HepG2 (cell line): ENCODE measurements around the gene ESYT1. TPM values are rescaled to one million over a fixed set of nuclear protein-coding genes. Genes with fewer than 3 reads are reported as not detected.

Source experiments
- ELF3 ChIP-seq: IDR thresholded peaks from 2 replicates; pipeline ENCODE4 v1.6.1; 2016; ENCODE audit warnings: missing genetic modification reagents, missing compliant biosample characterization
- EP300 ChIP-seq, 3 experiments: sonication (generic) in 1 of 3; formaldehyde crosslinking in 1 of 3; IDR thresholded peaks; 2 replicates each; pipeline versions ENCODE4 v1.5.1 to v1.6.1; 2011 to 2020; ENCODE audit warnings: low read depth in 2 of 3, low read length in 2 of 3, borderline replicate concordance in 1 of 3, improper control_type of control experiment in 1 of 3, mild to moderate bottlenecking in 1 of 3, missing genetic modification reagents in 1 of 3, moderate library complexity in 1 of 3
- ESRRA ChIP-seq: sonication (generic); formaldehyde crosslinking; IDR thresholded peaks from 2 replicates; pipeline ENCODE4 v1.5.1; 2020; ENCODE audit warnings: mild to moderate bottlenecking, low read depth, missing genetic modification reagents
- FOXA3 ChIP-seq: IDR thresholded peaks from 2 replicates; pipeline ENCODE4 v1.6.1; 2016; ENCODE audit warnings: missing genetic modification reagents, missing compliant biosample characterization
- HMG20A ChIP-seq: IDR thresholded peaks from 2 replicates; pipeline ENCODE4 v1.6.1; 2016; ENCODE audit warnings: borderline replicate concordance
- IRF2 ChIP-seq: IDR thresholded peaks from 2 replicates; pipeline ENCODE4 v1.6.1; 2018; ENCODE audit warnings: missing genetic modification reagents, missing compliant biosample characterization
- MTA3 ChIP-seq: sonication (generic); formaldehyde crosslinking; IDR thresholded peaks from 2 replicates; pipeline ENCODE4 v1.4.0; 2020; ENCODE audit warnings: missing genetic modification reagents
- PCBP1 ChIP-seq: fragments of 200-400 bp; formaldehyde crosslinking; IDR thresholded peaks from 2 replicates; pipeline ENCODE4 v1.6.1; 2017; ENCODE audit warnings: mild to moderate bottlenecking, low read depth, low read length, borderline replicate concordance
- SMARCC2 ChIP-seq: fragments of 450-650 bp; IDR thresholded peaks from 2 replicates; pipeline ENCODE4 v1.6.1; 2017; ENCODE audit warnings: antibody characterized with exemption, mild to moderate bottlenecking
- TARDBP ChIP-seq: sonication (generic); formaldehyde crosslinking; IDR thresholded peaks from 2 replicates; pipeline ENCODE4 v1.8.0; 2022; ENCODE audit warnings: mild to moderate bottlenecking, missing genetic modification reagents
- ZNF12 ChIP-seq: sonication (generic); formaldehyde crosslinking; IDR thresholded peaks from 2 replicates; pipeline ENCODE4 v1.5.0; 2020; ENCODE audit warnings: missing genetic modification reagents
- ZNF335 ChIP-seq: sonication (generic); formaldehyde crosslinking; IDR thresholded peaks from 2 replicates; pipeline ENCODE4 v1.4.0; 2020; ENCODE audit warnings: missing genetic modification reagents
- ZNF362 ChIP-seq: sonication (generic); formaldehyde crosslinking; IDR thresholded peaks from 2 replicates; pipeline ENCODE4 v1.4.0; 2020; ENCODE audit warnings: missing genetic modification reagents, mild to moderate bottlenecking, borderline replicate concordance
- ZNF761 ChIP-seq: sonication (generic); formaldehyde crosslinking; conservative IDR thresholded peaks from 2 replicates; pipeline ENCODE4 v1.4.0; 2020; ENCODE audit warnings: mild to moderate bottlenecking, missing genetic modification reagents
- polyA plus RNA-seq, 8 experiments: library from polyadenylated mRNA; depleted of rRNA in 3 of 8; stranded (reverse) in 7 of 8; unstranded in 1 of 8; fragments of >200 nt; fragmentation: Illumina TruSeq in 4 of 8; extraction: Trizol in 4 of 8; gene quantifications; 2 replicates each; pipeline versions ENCODE4 v1.2.1 to v1.2.3, GENCODE V29; 2011 to 2016; ENCODE audit warnings: low read depth in 4 of 8, missing spikeins in 1 of 8, mixed read lengths in 1 of 8; ENCODE audit not compliant: insufficient read depth in 1 of 8
- total RNA-seq, 5 experiments: library from RNA; depleted of rRNA; stranded (reverse); fragments of >200 nt; fragmentation: Illumina TruSeq; extraction: Trizol; gene quantifications; 2 replicates each; pipeline ENCODE4 v1.2.3, GENCODE V29; 2016; ENCODE audit warnings: low read depth in 1 of 5
- TF ChIP-seq, protein P1 (sequence below): IDR thresholded peaks from 2 replicates; pipeline ENCODE4 v1.6.1; 2016; ENCODE audit warnings: low read depth, control low read depth
- TF ChIP-seq, protein P2 (sequence below), 2 experiments: fragments of 450-650 bp in 1 of 2; sonication (generic) in 1 of 2; formaldehyde crosslinking in 1 of 2; IDR thresholded peaks; 2 replicates each; pipeline versions ENCODE4 v1.6.1 to v1.8.0; 2016 to 2022; ENCODE audit warnings: antibody characterized with exemption in 1 of 2, mild to moderate bottlenecking in 1 of 2, missing genetic modification reagents in 1 of 2

The ESYT1 gene
- total and polyA plus RNA-seq, 2 of the 13 experiments (the other 11 are each of a cell fraction or from before 2014, with no cell fraction given) = 66.9 to 71.0 TPM

DNA sequence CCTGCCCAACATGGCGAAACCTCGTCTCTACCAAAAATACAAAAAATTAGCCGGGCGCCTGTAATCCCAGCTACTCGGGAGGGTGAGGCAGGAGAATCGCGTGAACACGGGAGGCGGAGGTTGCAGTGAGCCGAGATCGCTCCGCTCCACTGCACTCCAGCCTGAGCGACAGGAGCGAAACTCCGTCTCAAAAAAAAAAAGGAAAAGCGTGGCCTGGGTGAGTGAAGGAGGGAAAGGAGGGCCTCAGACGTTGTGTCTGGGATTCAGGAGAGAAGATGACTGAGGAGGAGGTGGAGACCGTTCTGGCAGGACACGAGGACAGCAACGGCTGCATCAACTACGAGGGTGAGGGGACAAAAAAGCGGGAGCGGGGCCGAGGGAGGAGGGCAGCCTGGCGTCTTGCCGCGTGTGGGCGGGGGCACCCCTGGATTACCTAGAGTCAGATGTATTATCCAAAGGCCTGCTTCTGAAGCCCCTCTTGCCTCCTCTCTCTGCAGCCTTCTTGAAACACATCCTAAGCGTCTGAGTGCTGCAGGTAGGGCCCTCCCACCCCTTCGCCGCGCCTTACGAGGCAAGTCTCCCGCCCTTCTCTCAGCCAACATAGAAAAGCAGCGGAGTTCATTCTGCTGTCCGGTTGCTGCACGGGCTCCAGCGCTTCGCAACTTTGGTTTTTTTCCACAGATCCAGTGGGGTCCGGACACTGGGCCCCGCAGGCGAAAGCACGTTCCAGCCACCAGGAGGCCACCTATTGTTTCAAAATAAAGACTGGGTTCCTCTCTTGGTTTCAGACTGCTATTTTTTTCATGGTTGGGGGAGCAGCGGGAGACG is 29.3 kb downstream of the ESYT1 start (continued):
- TF ChIP-seq, protein P1, sequence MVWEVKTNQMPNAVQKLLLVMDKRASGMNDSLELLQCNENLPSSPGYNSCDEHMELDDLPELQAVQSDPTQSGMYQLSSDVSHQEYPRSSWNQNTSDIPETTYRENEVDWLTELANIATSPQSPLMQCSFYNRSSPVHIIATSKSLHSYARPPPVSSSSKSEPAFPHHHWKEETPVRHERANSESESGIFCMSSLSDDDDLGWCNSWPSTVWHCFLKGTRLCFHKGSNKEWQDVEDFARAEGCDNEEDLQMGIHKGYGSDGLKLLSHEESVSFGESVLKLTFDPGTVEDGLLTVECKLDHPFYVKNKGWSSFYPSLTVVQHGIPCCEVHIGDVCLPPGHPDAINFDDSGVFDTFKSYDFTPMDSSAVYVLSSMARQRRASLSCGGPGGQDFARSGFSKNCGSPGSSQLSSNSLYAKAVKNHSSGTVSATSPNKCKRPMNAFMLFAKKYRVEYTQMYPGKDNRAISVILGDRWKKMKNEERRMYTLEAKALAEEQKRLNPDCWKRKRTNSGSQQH (CRISPR knock-in tag) = peak; percentile 25; the same call in 1 of the 2 replicates
- TF ChIP-seq MTA3 = no peak
- TF ChIP-seq ELF3 (CRISPR knock-in tag) = no peak; the same call in 1 of the 2 replicates
- TF ChIP-seq ZNF761 (CRISPR knock-in tag) = no peak; the same call in 1 of the 2 replicates
- peak in 1 of 2 experiments; percentile 52; a peak in 2 of 4 replicates for TF ChIP-seq EP300 (IDR thresholded peaks at IDR 0.05; ENCODE audit: low read depth in 2 of 2, low read length in 2 of 2)
- no peak for TF ChIP-seq EP300 (CRISPR knock-in tag; IDR thresholded peaks at IDR 0.05; ENCODE audit: borderline replicate concordance)
- TF ChIP-seq SMARCC2 = no peak
- TF ChIP-seq ZNF12 (CRISPR knock-in tag) = no peak
- TF ChIP-seq PCBP1 = 0 out of 2 replicates have a peak, but pooled peaks have one; percentile 25
- TF ChIP-seq ZNF335 (CRISPR knock-in tag) = no peak
- TF ChIP-seq ESRRA (CRISPR knock-in tag) = no peak
- 0 out of 2 replicates have a peak, but pooled peaks have one; percentile 7 for TF ChIP-seq TARDBP (CRISPR knock-in tag)
- TF ChIP-seq ZNF362 = peak; percentile 88
- TF ChIP-seq, protein P2, sequence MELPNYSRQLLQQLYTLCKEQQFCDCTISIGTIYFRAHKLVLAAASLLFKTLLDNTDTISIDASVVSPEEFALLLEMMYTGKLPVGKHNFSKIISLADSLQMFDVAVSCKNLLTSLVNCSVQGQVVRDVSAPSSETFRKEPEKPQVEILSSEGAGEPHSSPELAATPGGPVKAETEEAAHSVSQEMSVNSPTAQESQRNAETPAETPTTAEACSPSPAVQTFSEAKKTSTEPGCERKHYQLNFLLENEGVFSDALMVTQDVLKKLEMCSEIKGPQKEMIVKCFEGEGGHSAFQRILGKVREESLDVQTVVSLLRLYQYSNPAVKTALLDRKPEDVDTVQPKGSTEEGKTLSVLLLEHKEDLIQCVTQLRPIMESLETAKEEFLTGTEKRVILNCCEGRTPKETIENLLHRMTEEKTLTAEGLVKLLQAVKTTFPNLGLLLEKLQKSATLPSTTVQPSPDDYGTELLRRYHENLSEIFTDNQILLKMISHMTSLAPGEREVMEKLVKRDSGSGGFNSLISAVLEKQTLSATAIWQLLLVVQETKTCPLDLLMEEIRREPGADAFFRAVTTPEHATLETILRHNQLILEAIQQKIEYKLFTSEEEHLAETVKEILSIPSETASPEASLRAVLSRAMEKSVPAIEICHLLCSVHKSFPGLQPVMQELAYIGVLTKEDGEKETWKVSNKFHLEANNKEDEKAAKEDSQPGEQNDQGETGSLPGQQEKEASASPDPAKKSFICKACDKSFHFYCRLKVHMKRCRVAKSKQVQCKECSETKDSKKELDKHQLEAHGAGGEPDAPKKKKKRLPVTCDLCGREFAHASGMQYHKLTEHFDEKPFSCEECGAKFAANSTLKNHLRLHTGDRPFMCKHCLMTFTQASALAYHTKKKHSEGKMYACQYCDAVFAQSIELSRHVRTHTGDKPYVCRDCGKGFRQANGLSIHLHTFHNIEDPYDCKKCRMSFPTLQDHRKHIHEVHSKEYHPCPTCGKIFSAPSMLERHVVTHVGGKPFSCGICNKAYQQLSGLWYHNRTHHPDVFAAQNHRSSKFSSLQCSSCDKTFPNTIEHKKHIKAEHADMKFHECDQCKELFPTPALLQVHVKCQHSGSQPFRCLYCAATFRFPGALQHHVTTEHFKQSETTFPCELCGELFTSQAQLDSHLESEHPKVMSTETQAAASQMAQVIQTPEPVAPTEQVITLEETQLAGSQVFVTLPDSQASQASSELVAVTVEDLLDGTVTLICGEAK (IDR thresholded peaks at IDR 0.05) = no peak
- TF ChIP-seq, protein P2 (CRISPR knock-in tag; IDR thresholded peaks at IDR 0.05) = no peak; the same call in 1 of the 2 replicates
- TF ChIP-seq FOXA3 (CRISPR knock-in tag) = 0 out of 2 replicates have a peak, but pooled peaks have one; percentile 11
- no peak for TF ChIP-seq HMG20A (CRISPR knock-in tag)
- peak; percentile 9; the same call in 1 of the 2 replicates for TF ChIP-seq IRF2 (CRISPR knock-in tag)
